ENCODE results near the gene LRRN1. TPM values are rescaled to one million over a fixed set of nuclear protein-coding genes. Genes with fewer than 3 reads are reported as not detected.
"Not testable (repeated sequence)": the region's sequence is repeated elsewhere in the genome, so short reads cannot be mapped to it uniquely, and the experiment has no call there.

LRRN1 gene
- total and polyA plus RNA-seq, 4 donors, result 0.45 to 7.1 (median 2.3) TPM

- no peak overlapping the region for H3K27ac ChIP-seq (ENCODE audit: low read depth in 1 of 2, low read length in 1 of 2)
- H3K36me3 ChIP-seq (ENCODE audit: control insufficient read depth in 4 of 4, insufficient read depth in 4 of 4, low read length in 4 of 4), result no peaks in the 10 kb centered on the region
- H3K4me3 ChIP-seq, result no peak overlapping the region
- no peaks in the 10 kb centered on the region for H3K4me1 ChIP-seq (ENCODE audit: control insufficient read depth in 5 of 5, insufficient read depth in 5 of 5, low read length in 5 of 5)
- DNase-seq (no peak), ATAC-seq (ENCODE audit: insufficient read depth, low FRiP score) (no peak)
- 77 to 82% methylated on average over 8 of the region's 8 CpGs for WGBS, 2 donors
- no peak for TF ChIP-seq CTCF (IDR thresholded peaks at IDR 0.05; ENCODE audit: control extremely low read depth, extremely low read depth)
- no peak overlapping the region for H3K9ac ChIP-seq (ENCODE audit: insufficient read depth in 1 of 2, low read length in 2 of 2)
- peaks cover 0 to 3% (median 0%) of the 10 kb centered on the region in 4 donors for H3K9me3 ChIP-seq (ENCODE audit: control insufficient read depth in 4 of 4, insufficient read depth in 3 of 4, low read length in 3 of 4)
- H3K27me3 ChIP-seq (ENCODE audit: control insufficient read depth in 3 of 3, insufficient read depth in 3 of 3, low read length in 2 of 3), result no peaks in the 10 kb centered on the region
These were observed 76.3 kb downstream of the LRRN1 start for GRCh38 chr3:3875491-3875890.

GRCh38 chr3:3881050-3881449, 81.8 kb downstream of the LRRN1 start:
- 72 to 79% methylated on average over 7 of the region's 7 CpGs for WGBS, 2 donors
- Histone ChIP-seq H3K27me3 (ENCODE audit: control insufficient read depth in 3 of 3, insufficient read depth in 3 of 3, low read length in 2 of 3) (no peaks in the 10 kb centered on the region), H3K36me3 (ENCODE audit: control insufficient read depth in 4 of 4, insufficient read depth in 4 of 4, low read length in 4 of 4) (no peaks in the 10 kb centered on the region), H3K9ac (ENCODE audit: insufficient read depth in 1 of 2, low read length in 2 of 2) (no peak overlapping the region), H3K9me3 (ENCODE audit: control insufficient read depth in 4 of 4, insufficient read depth in 3 of 4, low read length in 3 of 4) (peaks cover 0 to 3% (median 0%) of the 10 kb centered on the region in 4 donors), H3K4me3 (no peak overlapping the region), H3K4me1 (ENCODE audit: control insufficient read depth in 5 of 5, insufficient read depth in 5 of 5, low read length in 5 of 5) (no peaks in the 10 kb centered on the region), H3K27ac (ENCODE audit: low read depth in 1 of 2, low read length in 1 of 2) (no peak overlapping the region)
- DNase-seq (no peak), ATAC-seq (ENCODE audit: insufficient read depth, low FRiP score) (no peak)
- no peak for TF ChIP-seq CTCF (IDR thresholded peaks at IDR 0.05; ENCODE audit: control extremely low read depth, extremely low read depth)

- not testable (repeated sequence) for H3K4me3 ChIP-seq; ATAC-seq (ENCODE audit: insufficient read depth, low FRiP score); H3K27me3 ChIP-seq (ENCODE audit: control insufficient read depth in 3 of 3, insufficient read depth in 3 of 3, low read length in 2 of 3); H3K27ac ChIP-seq (ENCODE audit: low read depth in 1 of 2, low read length in 1 of 2); H3K36me3 ChIP-seq (ENCODE audit: control insufficient read depth in 4 of 4, insufficient read depth in 4 of 4, low read length in 4 of 4); H3K9ac ChIP-seq (ENCODE audit: insufficient read depth in 1 of 2, low read length in 2 of 2); DNase-seq; H3K4me1 ChIP-seq (ENCODE audit: control insufficient read depth in 5 of 5, insufficient read depth in 5 of 5, low read length in 5 of 5); H3K9me3 ChIP-seq (ENCODE audit: control insufficient read depth in 4 of 4, insufficient read depth in 3 of 4, low read length in 3 of 4)
These were observed 88.1 kb downstream of the LRRN1 start for GRCh38 chr3:3887311-3887710.

GRCh38 chr3:3893590-3893989, 94.4 kb downstream of the LRRN1 start:
- Histone ChIP-seq H3K9ac (ENCODE audit: insufficient read depth in 1 of 2, low read length in 2 of 2) (no peak overlapping the region), H3K4me3 (no peak overlapping the region), H3K27ac (ENCODE audit: low read depth in 1 of 2, low read length in 1 of 2) (no peak overlapping the region), H3K4me1 (ENCODE audit: control insufficient read depth in 5 of 5, insufficient read depth in 5 of 5, low read length in 5 of 5) (no peaks in the 10 kb centered on the region), H3K9me3 (ENCODE audit: control insufficient read depth in 4 of 4, insufficient read depth in 3 of 4, low read length in 3 of 4) (peaks cover 0 to 7% (median 0%) of the 10 kb centered on the region in 4 donors), H3K27me3 (ENCODE audit: control insufficient read depth in 3 of 3, insufficient read depth in 3 of 3, low read length in 2 of 3) (no peaks in the 10 kb centered on the region), H3K36me3 (ENCODE audit: control insufficient read depth in 4 of 4, insufficient read depth in 4 of 4, low read length in 4 of 4) (no peaks in the 10 kb centered on the region)
- TF ChIP-seq CTCF (IDR thresholded peaks at IDR 0.05; ENCODE audit: control extremely low read depth, extremely low read depth), result no peak
- DNase-seq (no peak), ATAC-seq (ENCODE audit: insufficient read depth, low FRiP score) (no peak)
- WGBS, 2 donors, result 28 to 31% methylated on average over 4 of the region's 4 CpGs

All from lung (tissue), 12 donors.